CMK (cell line): ENCODE data around the gene PPARG.
"Not testable (repeated sequence)": the region's sequence is repeated elsewhere in the genome, so short reads cannot be mapped to it uniquely, and the experiment has no call there.

Experiments used
- DNase-seq: peaks from one replicate; pipeline ENCODE4 v3.0.0-alpha.2; 2010; ENCODE audit warnings: low read depth

Gene PPARG

GRCh38 chr3:12288182-12289129, at the start of gene PPARG:
Gene PPARG (plus strand): TSS chr3:12289070. CDS start chr3:12379712, 90,642 bp downstream.
- no peak for DNase-seq

GRCh38 chr3:12239301-12239700, 49.6 kb upstream of the PPARG start:
- DNase-seq: no peak

GRCh38 chr3:12242772-12243171, 46.1 kb upstream of the PPARG start:
- DNase-seq: no peak

GRCh38 chr3:12246497-12247163, 42.2 kb upstream of the PPARG start:
- DNase-seq: no peak

- DNase-seq: no peak
Observed at GRCh38 chr3:12247411-12247810, 41.5 kb upstream of the PPARG start.

GRCh38 chr3:12249519-12249918, 39.4 kb upstream of the PPARG start:
- no peak for DNase-seq

- DNase-seq: no peak
Observed at GRCh38 chr3:12252889-12253288, 36.0 kb upstream of the PPARG start.

- no peak for DNase-seq
Observed at GRCh38 chr3:12253516-12254343, 35.1 kb upstream of the PPARG start.

- no peak for DNase-seq
Observed at GRCh38 chr3:12255393-12255792, 33.5 kb upstream of the PPARG start.

GRCh38 chr3:12258911-12259310, 30.0 kb upstream of the PPARG start:
- DNase-seq: no peak

- DNase-seq: not testable (repeated sequence)
Observed at GRCh38 chr3:12262173-12262572, 26.7 kb upstream of the PPARG start.

- no peak for DNase-seq
Observed at GRCh38 chr3:12265508-12265907, 23.4 kb upstream of the PPARG start.

- no peak for DNase-seq
Observed at GRCh38 chr3:12266038-12266437, 22.8 kb upstream of the PPARG start.

GRCh38 chr3:12267376-12268030, 21.4 kb upstream of the PPARG start:
- DNase-seq: no peak

GRCh38 chr3:12268049-12268735, 20.7 kb upstream of the PPARG start:
- no peak for DNase-seq

- DNase-seq: no peak
Observed at GRCh38 chr3:12270976-12271375, 17.9 kb upstream of the PPARG start.

- DNase-seq: no peak
Observed at GRCh38 chr3:12273045-12273695, 15.7 kb upstream of the PPARG start.

GRCh38 chr3:12275974-12276650, 12.8 kb upstream of the PPARG start:
- no peak for DNase-seq

GRCh38 chr3:12276827-12277226, 12.0 kb upstream of the PPARG start:
- not testable (repeated sequence) for DNase-seq

- no peak for DNase-seq
Observed at GRCh38 chr3:12278566-12278965, 10.3 kb upstream of the PPARG start.
